Measurements from ENCODE around the gene ZNHIT1. TPM values are rescaled to one million over a fixed set of nuclear protein-coding genes. Genes with fewer than 3 reads are reported as not detected.
"Not testable (repeated sequence)": the region's sequence is repeated elsewhere in the genome, so short reads cannot be mapped to it uniquely, and the experiment has no call there.

ZNHIT1 gene
- total RNA-seq, 4 donors from 2014 or later, result 76.2 to 97.8 (median 88.6) TPM

GRCh38 chr7:101200504-101200861 is 17.5 kb upstream of the ZNHIT1 start:
- Histone ChIP-seq H3K4me3 (no peak overlapping the region), H3K36me3 (no peaks in the 10 kb centered on the region), H3K4me1 (peaks cover 0 to 11% (median 8%) of the 10 kb centered on the region in 3 donors), H3K27ac (no peak overlapping the region), H3K27me3 (peaks cover 81% of the 10 kb centered on the region), H3K9me3 (no peaks in the 10 kb centered on the region)
- TF ChIP-seq EP300 (IDR thresholded peaks at IDR 0.05) (no peak), CTCF (IDR thresholded peaks at IDR 0.05) (no peak), POLR2A (IDR thresholded peaks at IDR 0.05) (no peak)
- no CpG with 5 or more reads among the region's 2 CpGs for WGBS, 2 donors (ENCODE audit: low coverage in 1 of 2)
- ATAC-seq, result no peak

- no peak for ATAC-seq
- H3K9me3 ChIP-seq, result no peaks in the 10 kb centered on the region
- H3K27me3 ChIP-seq, result peaks cover 75% of the 10 kb centered on the region
- H3K4me1 ChIP-seq, result peaks cover 0 to 11% (median 8%) of the 10 kb centered on the region in 3 donors
- no peak for TF ChIP-seq CTCF (IDR thresholded peaks at IDR 0.05)
- no peak for TF ChIP-seq POLR2A (IDR thresholded peaks at IDR 0.05)
- no peak for TF ChIP-seq POLR2AphosphoS5 (IDR thresholded peaks at IDR 0.05)
- no peak for TF ChIP-seq EP300 (IDR thresholded peaks at IDR 0.05)
- WGBS, 2 donors (ENCODE audit: low coverage in 1 of 2), result 25 to 35% methylated on average over 12 to 16 of the region's 21 CpGs
- H3K4me3 ChIP-seq, result peak within 1 kb of the TSS in 1 of 2 donors; percentile 25
- no peak within 1 kb of the TSS for H3K27ac ChIP-seq
- peaks cover 0 to 4% of the 10 kb centered on the region in 2 donors for H3K36me3 ChIP-seq
These were observed 16.9 kb upstream of the ZNHIT1 start, which contains the start of gene MOGAT3 for GRCh38 chr7:101200862-101201599. MOGAT3 (minus strand) TSS chr7:101201036; CDS start chr7:101200854, 182 bp downstream.

GRCh38 chr7:101201695-101202602 is 16.0 kb upstream of the ZNHIT1 start:
- Histone ChIP-seq H3K4me1 (peaks cover 0 to 11% (median 8%) of the 10 kb centered on the region in 3 donors), H3K27ac (no peak overlapping the region), H3K4me3 (peak overlapping the region in 1 of 2 donors; percentile 25), H3K9me3 (no peaks in the 10 kb centered on the region), H3K27me3 (peaks cover 67% of the 10 kb centered on the region), H3K36me3 (peaks cover 0 to 14% of the 10 kb centered on the region in 2 donors)
- TF ChIP-seq POLR2A (IDR thresholded peaks at IDR 0.05), result no peak
- no peak for ATAC-seq
- WGBS, 2 donors (ENCODE audit: low coverage in 1 of 2), result 0 to 6% methylated on average over 3 to 10 of the region's 75 CpGs

GRCh38 chr7:101202603-101202918 is 15.4 kb upstream of the ZNHIT1 start:
- Histone ChIP-seq H3K9me3 (no peaks in the 10 kb centered on the region), H3K27me3 (peaks cover 63% of the 10 kb centered on the region), H3K36me3 (peaks cover 0 to 20% of the 10 kb centered on the region in 2 donors), H3K4me1 (peaks cover 0 to 11% (median 8%) of the 10 kb centered on the region in 3 donors), H3K4me3 (no peak overlapping the region), H3K27ac (no peak overlapping the region)
- no peak for TF ChIP-seq POLR2AphosphoS5 (IDR thresholded peaks at IDR 0.05)
- TF ChIP-seq POLR2A (IDR thresholded peaks at IDR 0.05), result no peak
- no peak for TF ChIP-seq CTCF (IDR thresholded peaks at IDR 0.05)
- TF ChIP-seq EP300 (IDR thresholded peaks at IDR 0.05), result no peak
- ATAC-seq, result no peak
- WGBS, 2 donors (ENCODE audit: low coverage in 1 of 2), result 84% methylated on average over 5 of the region's 5 CpGs; no CpG with 5 or more reads in 1 of the 2 donors

- not testable (repeated sequence) for ATAC-seq, H3K27ac ChIP-seq, H3K9me3 ChIP-seq, H3K4me3 ChIP-seq
- WGBS, 2 donors (ENCODE audit: low coverage in 1 of 2), result 56 to 80% methylated on average over 10 to 13 of the region's 22 CpGs
- Histone ChIP-seq H3K4me1 (peaks cover 0 to 11% (median 8%) of the 10 kb centered on the region in 3 donors), H3K36me3 (peaks cover 0 to 35% of the 10 kb centered on the region in 2 donors), H3K27me3 (peaks cover 48% of the 10 kb centered on the region)
These were observed 13.9 kb upstream of the ZNHIT1 start for GRCh38 chr7:101203740-101204738.

Measured in gastroesophageal sphincter (tissue), 4 donors.